Measurements from ENCODE around the gene RING1. TPM values are rescaled to one million over a fixed set of nuclear protein-coding genes. Genes with fewer than 3 reads are reported as not detected.

Gene RING1
- total RNA-seq, 1 experiment from 2014 or later, result 45.9 TPM

GRCh38 chr6:33185190-33185589, 23.1 kb upstream of the RING1 start:
- Histone ChIP-seq H3K4me1 (ENCODE audit: control insufficient read depth in 1 of 2, insufficient read depth in 2 of 2, low read length in 2 of 2) (peaks cover 0 to 7% of the 10 kb centered on the region in 2 experiments; a peak in 2 of 4 replicates), H3K79me2 (ENCODE audit: insufficient read depth, low read length) (no peaks in the 10 kb centered on the region), H2AFZ (ENCODE audit: low read depth, low read length, poor library complexity, severe bottlenecking) (no peak overlapping the region), H3K36me3 (ENCODE audit: control insufficient read depth in 1 of 2, insufficient read depth in 2 of 2, low read length in 2 of 2) (no peaks in the 10 kb centered on the region), H4K20me1 (ENCODE audit: insufficient read depth) (no peaks in the 10 kb centered on the region), H3K9ac (ENCODE audit: low read length) (no peak overlapping the region), H3K9me2 (ENCODE audit: insufficient read depth) (no peaks in the 10 kb centered on the region), H3K9me3 (ENCODE audit: control insufficient read depth in 1 of 2, insufficient read depth in 1 of 2, low read depth in 1 of 2, low read length in 2 of 2) (no peaks in the 10 kb centered on the region), H3K27ac (ENCODE audit: low read depth, low read length) (no peak overlapping the region; the same call in 1 of the 2 replicates), H3K4me3 (replicated peaks in 1 of 2; ENCODE audit: low read depth in 1 of 2, low read length in 2 of 2) (no peak overlapping the region), H3K4me2 (ENCODE audit: low read length) (no peak overlapping the region), H3K27me3 (ENCODE audit: insufficient read depth, low read length) (no peaks in the 10 kb centered on the region)
- no TSS peak for BruUV-seq (replicated peaks)
- ChIA-PET POLR2A (no interaction called here), RAD21 (ENCODE audit: low non-redundant PET in 1 of 2, low total read pairs in 2 of 2, uncharacterized antibody in 2 of 2, unreplicated experiment in 2 of 2) (no interaction called here), CTCF (no interaction called here)
- no peak for DNase-seq (ENCODE audit: low read depth, low spot score)
- intact Hi-C loops (cut with micrococcal nuclease), result no loop called here
- TF ChIP-seq ATF3 (IDR thresholded peaks at IDR 0.05) (no peak), RAD21 (IDR thresholded peaks at IDR 0.05; ENCODE audit: low read depth) (no peak), POLR2A (IDR thresholded peaks at IDR 0.05; ENCODE audit: borderline replicate concordance, extremely low read depth, insufficient read depth, insufficient read length) (no peak), POLR2AphosphoS5 (IDR thresholded peaks at IDR 0.05; ENCODE audit: low read depth, low read length) (no peak), YY1 (IDR thresholded peaks at IDR 0.05; ENCODE audit: extremely low read depth, insufficient replicate concordance, low read depth, low read length) (no peak)
- no peak for ATAC-seq

- no TSS peak for BruUV-seq (replicated peaks)
- H3K4me1 ChIP-seq (ENCODE audit: control insufficient read depth in 1 of 2, insufficient read depth in 2 of 2, low read length in 2 of 2), result peaks cover 0 to 7% of the 10 kb centered on the region in 2 experiments; a peak in 2 of 4 replicates
These were observed 22.6 kb upstream of the RING1 start for GRCh38 chr6:33185654-33186187.

More at GRCh38 chr6:33185654-33186187, 22.6 kb upstream of the RING1 start:
- DNase-seq (ENCODE audit: low read depth, low spot score) (no peak), ATAC-seq (no peak)
- H3K27me3 ChIP-seq (ENCODE audit: insufficient read depth, low read length), result no peaks in the 10 kb centered on the region
- H3K4me2 ChIP-seq (ENCODE audit: low read length), result no peak overlapping the region
- H3K9me3 ChIP-seq (ENCODE audit: control insufficient read depth in 1 of 2, insufficient read depth in 1 of 2, low read depth in 1 of 2, low read length in 2 of 2), result no peaks in the 10 kb centered on the region
- intact Hi-C loops (cut with micrococcal nuclease), result no loop called here
- CTCF ChIA-PET, result no interaction called here
- no peaks in the 10 kb centered on the region for H3K9me2 ChIP-seq (ENCODE audit: insufficient read depth)
- no peak overlapping the region for H3K27ac ChIP-seq (ENCODE audit: low read depth, low read length)
- H4K20me1 ChIP-seq (ENCODE audit: insufficient read depth), result no peaks in the 10 kb centered on the region
- no peak overlapping the region for H3K4me3 ChIP-seq (replicated peaks in 1 of 2; ENCODE audit: low read depth in 1 of 2, low read length in 2 of 2)
- RAD21 ChIA-PET (ENCODE audit: low non-redundant PET in 1 of 2, low total read pairs in 2 of 2, uncharacterized antibody in 2 of 2, unreplicated experiment in 2 of 2), result no interaction called here
- POLR2A ChIA-PET, result no interaction called here
- H3K36me3 ChIP-seq (ENCODE audit: control insufficient read depth in 1 of 2, insufficient read depth in 2 of 2, low read length in 2 of 2), result no peaks in the 10 kb centered on the region
- H2AFZ ChIP-seq (ENCODE audit: low read depth, low read length, poor library complexity, severe bottlenecking), result no peak overlapping the region
- H3K79me2 ChIP-seq (ENCODE audit: insufficient read depth, low read length), result no peaks in the 10 kb centered on the region
- TF ChIP-seq EGR1 (IDR thresholded peaks at IDR 0.05; ENCODE audit: low read depth) (no peak), CEBPB (IDR thresholded peaks at IDR 0.05; ENCODE audit: low read depth) (no peak), YY1 (IDR thresholded peaks at IDR 0.05; ENCODE audit: extremely low read depth, insufficient replicate concordance, low read depth, low read length) (no peak), SIN3A (IDR thresholded peaks at IDR 0.05; ENCODE audit: low read depth) (no peak), ZBTB33 (IDR thresholded peaks at IDR 0.05; ENCODE audit: extremely low read depth, insufficient replicate concordance, low read length) (no peak), TCF7L2 (IDR thresholded peaks at IDR 0.05; ENCODE audit: borderline replicate concordance, extremely low read depth, insufficient read depth, insufficient read length) (no peak), JUND (IDR thresholded peaks at IDR 0.05) (no peak), POLR2AphosphoS5 (IDR thresholded peaks at IDR 0.05; ENCODE audit: low read depth, low read length) (no peak)
- H3K9ac ChIP-seq (ENCODE audit: low read length), result no peak overlapping the region

Measured in HCT116 (cell line).